ENCODE results near the gene ZFYVE9.
"Not testable (repeated sequence)": the region's sequence is repeated elsewhere in the genome, so short reads cannot be mapped to it uniquely, and the experiment has no call there.

The ZFYVE9 gene

GRCh38 chr1:52192436-52192835 lies 50.5 kb downstream of the ZFYVE9 start:
- DNase-seq, result peak; percentile 13

GRCh38 chr1:52193985-52194384 lies 52.1 kb downstream of the ZFYVE9 start:
- no peak for DNase-seq

- no peak for DNase-seq
These were observed 53.3 kb downstream of the ZFYVE9 start for GRCh38 chr1:52195161-52195560.

- DNase-seq, result no peak
These were observed 62.2 kb downstream of the ZFYVE9 start for GRCh38 chr1:52203935-52204625.

- peak; percentile 29 for DNase-seq
These were observed 62.8 kb downstream of the ZFYVE9 start for GRCh38 chr1:52204696-52205095.

GRCh38 chr1:52206686-52207085 lies 64.8 kb downstream of the ZFYVE9 start:
- DNase-seq, result not testable (repeated sequence)

GRCh38 chr1:52209429-52209828 lies 67.5 kb downstream of the ZFYVE9 start:
- no peak for DNase-seq

- peak; percentile 55 for DNase-seq
These were observed 68.2 kb downstream of the ZFYVE9 start for GRCh38 chr1:52210044-52210443.

GRCh38 chr1:52216907-52217458 lies 75.1 kb downstream of the ZFYVE9 start:
- DNase-seq, result no peak

GRCh38 chr1:52225174-52225573 lies 83.3 kb downstream of the ZFYVE9 start:
- no peak for DNase-seq

GRCh38 chr1:52229494-52229893 lies 87.6 kb downstream of the ZFYVE9 start:
- no peak for DNase-seq

- no peak for DNase-seq
These were observed 91.6 kb downstream of the ZFYVE9 start for GRCh38 chr1:52233463-52233862.

GRCh38 chr1:52234014-52234413 lies 92.1 kb downstream of the ZFYVE9 start:
- DNase-seq, result no peak

GRCh38 chr1:52234708-52235107 lies 92.8 kb downstream of the ZFYVE9 start:
- DNase-seq, result no peak

- DNase-seq, result no peak
These were observed 93.8 kb downstream of the ZFYVE9 start for GRCh38 chr1:52235646-52236045.

- peak; percentile 72 for DNase-seq
These were observed 95.5 kb downstream of the ZFYVE9 start for GRCh38 chr1:52237430-52237829.

GRCh38 chr1:52238474-52238873 lies 96.6 kb downstream of the ZFYVE9 start:
- peak; percentile 49 for DNase-seq

- peak; percentile 69 for DNase-seq
These were observed 97.2 kb downstream of the ZFYVE9 start for GRCh38 chr1:52238887-52239707.

- DNase-seq, result no peak
These were observed 97.8 kb downstream of the ZFYVE9 start for GRCh38 chr1:52239708-52240001.

GRCh38 chr1:52240592-52241210 lies 98.8 kb downstream of the ZFYVE9 start:
- DNase-seq, result no peak

- DNase-seq, result no peak
These were observed 101.5 kb downstream of the ZFYVE9 start for GRCh38 chr1:52243221-52243987.

- no peak for DNase-seq
These were observed 107.9 kb downstream of the ZFYVE9 start for GRCh38 chr1:52249831-52250230.

- DNase-seq, result peak; percentile 54
These were observed 111.5 kb downstream of the ZFYVE9 start for GRCh38 chr1:52253421-52253820.
